Thyroid gland (tissue), 4 donors: ENCODE measurements around the gene RAET1E.

Experiments used
- POLR2A ChIP-seq, 2 donors: fragments of 450-650 bp; IDR thresholded peaks; one replicate each; pipeline ENCODE4 v1.6.1; 2017; ENCODE audit warnings: antibody characterized with exemption in 2 of 2, mild to moderate bottlenecking in 2 of 2, moderate library complexity in 1 of 2
- TF ChIP-seq, protein P1 (sequence below), 6 experiments: fragments of 200-600 bp in 3 of 6; fragments of 450-650 bp in 3 of 6; sonication (generic) in 3 of 6; IDR thresholded peaks; one replicate each; pipeline ENCODE4 v1.5.1; 2016 to 2019; ENCODE audit warnings: antibody characterized with exemption in 6 of 6, mild to moderate bottlenecking in 2 of 6, inconsistent platforms in 1 of 6, moderate library complexity in 1 of 6

DNA sequence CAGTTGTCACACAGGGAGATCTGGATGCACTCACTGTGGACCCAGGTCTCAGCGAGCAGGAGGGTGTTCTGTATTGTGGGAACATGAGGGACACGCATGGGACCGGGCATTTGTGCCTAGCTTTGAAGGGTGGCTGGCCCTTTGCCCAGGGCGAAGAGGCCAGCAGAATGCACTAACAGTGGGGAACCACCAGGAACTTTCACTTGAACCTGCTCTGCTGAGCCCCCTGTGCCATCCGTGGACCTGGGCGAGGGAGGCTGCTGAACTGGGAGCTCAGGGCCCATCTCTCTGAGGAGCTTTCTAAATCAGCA is 42.7 kb upstream of the RAET1E start:
- TF ChIP-seq, protein P1, sequence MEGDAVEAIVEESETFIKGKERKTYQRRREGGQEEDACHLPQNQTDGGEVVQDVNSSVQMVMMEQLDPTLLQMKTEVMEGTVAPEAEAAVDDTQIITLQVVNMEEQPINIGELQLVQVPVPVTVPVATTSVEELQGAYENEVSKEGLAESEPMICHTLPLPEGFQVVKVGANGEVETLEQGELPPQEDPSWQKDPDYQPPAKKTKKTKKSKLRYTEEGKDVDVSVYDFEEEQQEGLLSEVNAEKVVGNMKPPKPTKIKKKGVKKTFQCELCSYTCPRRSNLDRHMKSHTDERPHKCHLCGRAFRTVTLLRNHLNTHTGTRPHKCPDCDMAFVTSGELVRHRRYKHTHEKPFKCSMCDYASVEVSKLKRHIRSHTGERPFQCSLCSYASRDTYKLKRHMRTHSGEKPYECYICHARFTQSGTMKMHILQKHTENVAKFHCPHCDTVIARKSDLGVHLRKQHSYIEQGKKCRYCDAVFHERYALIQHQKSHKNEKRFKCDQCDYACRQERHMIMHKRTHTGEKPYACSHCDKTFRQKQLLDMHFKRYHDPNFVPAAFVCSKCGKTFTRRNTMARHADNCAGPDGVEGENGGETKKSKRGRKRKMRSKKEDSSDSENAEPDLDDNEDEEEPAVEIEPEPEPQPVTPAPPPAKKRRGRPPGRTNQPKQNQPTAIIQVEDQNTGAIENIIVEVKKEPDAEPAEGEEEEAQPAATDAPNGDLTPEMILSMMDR (IDR thresholded peaks at IDR 0.05), result no peak
- TF ChIP-seq POLR2A (IDR thresholded peaks at IDR 0.05), result no peak
